OCI-LY3 (cell line): ENCODE results near the gene NUDC.

ENCODE experiments used
- CTCF ChIP-seq: fragments of 200-600, 300-600 bp; sonication (generic); IDR thresholded peaks from 2 replicates; pipeline ENCODE4 v1.5.1; 2014; ENCODE audit warnings: antibody characterized with exemption, low read length, low read depth
- EZH2phosphoT487 ChIP-seq: fragments of 200-600 bp; shearing (Covaris generic); IDR thresholded peaks from 2 replicates; pipeline ENCODE4 v1.6.1; 2018; ENCODE audit warnings: antibody characterized with exemption, mixed run types, low read depth

GRCh38 chr1:26956321-26956720 lies 34.8 kb downstream of the NUDC start:
- TF ChIP-seq CTCF (no peak), EZH2phosphoT487 (no peak)
